Gastroesophageal sphincter (tissue), 4 donors: ENCODE results near the gene EHBP1L1. TPM values are rescaled to one million over a fixed set of nuclear protein-coding genes. Genes with fewer than 3 reads are reported as not detected.
A peak's percentile ranks its signal among the peaks of the same experiment; 100 is the strongest.

Experiments used
- ATAC-seq: fragments of 150-250 bp; one replicate; pipeline ENCODE4 v1.9.1; 2016; ENCODE audit warnings: mild to moderate bottlenecking, moderate library complexity
- H3K27ac ChIP-seq, 4 donors: fragments of 200-600 bp; sonication (generic) in 3 of 4; 1 replicate in 3 of 4; 2 replicates in 1 of 4; pipeline ENCODE4 v1.5.1; 2016 to 2019
- H3K27me3 ChIP-seq: fragments of 200-600 bp; sonication (generic); one replicate; pipeline ENCODE4 v1.5.1; 2019
- H3K36me3 ChIP-seq, 2 donors: fragments of 200-600 bp; sonication (generic); one replicate each; pipeline ENCODE4 v1.5.1; 2019; ENCODE audit warnings: control low read depth in 1 of 2
- H3K4me1 ChIP-seq, 3 donors: fragments of 200-600 bp; sonication (generic); 1 replicate in 2 of 3; 2 replicates in 1 of 3; pipeline ENCODE4 v1.5.1; 2016 to 2019; ENCODE audit warnings: control low read depth in 2 of 3
- H3K4me3 ChIP-seq, 2 donors: fragments of 200-600 bp; sonication (generic); one replicate each; pipeline ENCODE4 v1.5.1; 2019; ENCODE audit warnings: mild to moderate bottlenecking in 1 of 2, moderate library complexity in 1 of 2
- H3K9me3 ChIP-seq, 3 donors: fragments of 200-600 bp; sonication (generic); one replicate each; pipeline ENCODE4 v1.5.1; 2017 to 2019; ENCODE audit warnings: control low read depth in 2 of 3
- EP300 ChIP-seq: sonication (generic); formaldehyde crosslinking; IDR thresholded peaks from one replicate; pipeline ENCODE4 v1.6.1; 2017; ENCODE audit warnings: antibody characterized with exemption, mild to moderate bottlenecking
- POLR2A ChIP-seq, 2 donors: fragments of 450-650 bp; IDR thresholded peaks; one replicate each; pipeline ENCODE4 v1.6.1; 2017; ENCODE audit warnings: antibody characterized with exemption in 2 of 2, mild to moderate bottlenecking in 2 of 2, moderate library complexity in 1 of 2
- POLR2AphosphoS5 ChIP-seq: sonication (generic); formaldehyde crosslinking; IDR thresholded peaks from one replicate; pipeline ENCODE4 v1.6.1; 2017; ENCODE audit warnings: antibody characterized with exemption
- WGBS, 2 donors: methylation state at CpG; one replicate each; pipeline ENCODE4 v1.1.5; 2018; ENCODE audit warnings: low coverage in 1 of 2; 5-methylcytosine and 5-hydroxymethylcytosine counted together
- total RNA-seq, 4 donors: library from RNA; depleted of rRNA; stranded (reverse); fragments of >200 nt; gene quantifications; one replicate each; pipeline ENCODE4 v1.1.0, GENCODE V29; 2016
- TF ChIP-seq, protein P1 (sequence below), 4 experiments: fragments of 200-600 bp in 2 of 4; fragments of 450-650 bp in 2 of 4; sonication (generic) in 1 of 4; IDR thresholded peaks; one replicate each; pipeline ENCODE4 v1.5.1; 2017 to 2019; ENCODE audit warnings: antibody characterized with exemption in 4 of 4, mild to moderate bottlenecking in 2 of 4, moderate library complexity in 2 of 4

EHBP1L1 gene
- total RNA-seq, 4 donors from 2014 or later: 172 to 329 (median 202) TPM

DNA sequence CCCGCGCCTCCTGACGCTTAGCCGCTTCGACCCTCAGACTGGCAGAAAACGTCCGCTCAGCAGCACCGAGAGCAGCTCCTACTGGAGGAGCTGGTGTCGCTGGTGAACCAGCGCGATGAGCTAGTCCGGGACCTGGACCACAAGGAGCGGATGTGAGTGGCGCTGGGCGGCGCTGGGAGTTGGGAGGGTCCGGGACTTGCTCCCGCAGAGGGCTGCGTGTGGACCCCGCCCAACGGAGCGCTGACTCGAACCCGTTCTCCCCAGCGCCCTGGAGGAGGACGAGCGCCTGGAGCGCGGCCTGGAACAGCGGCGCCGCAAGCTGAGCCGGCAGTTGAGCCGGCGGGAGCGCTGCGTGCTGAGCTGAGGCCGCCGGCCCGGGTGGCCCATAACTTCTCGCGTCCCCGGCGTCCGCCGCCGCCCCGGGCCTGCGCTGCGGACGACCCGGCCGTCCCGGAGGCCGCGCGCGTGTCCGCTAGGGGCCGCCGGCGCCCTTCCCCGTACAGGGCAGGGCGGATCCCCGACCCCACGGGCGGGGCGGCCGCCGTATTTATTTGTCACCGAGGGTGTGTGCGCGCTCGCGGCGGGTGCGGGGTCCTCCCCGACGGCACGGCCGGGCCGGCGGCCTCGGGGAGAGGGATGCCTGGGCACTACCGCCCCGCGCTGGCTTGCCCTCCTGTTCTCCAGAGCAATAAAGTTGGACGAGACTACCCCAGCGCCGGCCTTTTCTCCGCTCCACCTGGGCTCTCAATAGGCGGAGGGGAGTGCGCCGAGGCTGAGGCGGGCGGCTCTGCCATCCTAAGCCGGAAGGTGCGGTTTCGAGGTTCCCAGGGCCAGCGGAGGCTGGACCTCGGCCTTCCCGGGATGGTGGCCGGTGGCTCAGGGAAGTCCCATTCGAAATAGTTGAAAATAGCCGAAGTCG is 16.3 kb downstream of the EHBP1L1 start:
- no peak for TF ChIP-seq EP300
- TF ChIP-seq POLR2AphosphoS5: peak; percentile 9
- TF ChIP-seq, protein P1, sequence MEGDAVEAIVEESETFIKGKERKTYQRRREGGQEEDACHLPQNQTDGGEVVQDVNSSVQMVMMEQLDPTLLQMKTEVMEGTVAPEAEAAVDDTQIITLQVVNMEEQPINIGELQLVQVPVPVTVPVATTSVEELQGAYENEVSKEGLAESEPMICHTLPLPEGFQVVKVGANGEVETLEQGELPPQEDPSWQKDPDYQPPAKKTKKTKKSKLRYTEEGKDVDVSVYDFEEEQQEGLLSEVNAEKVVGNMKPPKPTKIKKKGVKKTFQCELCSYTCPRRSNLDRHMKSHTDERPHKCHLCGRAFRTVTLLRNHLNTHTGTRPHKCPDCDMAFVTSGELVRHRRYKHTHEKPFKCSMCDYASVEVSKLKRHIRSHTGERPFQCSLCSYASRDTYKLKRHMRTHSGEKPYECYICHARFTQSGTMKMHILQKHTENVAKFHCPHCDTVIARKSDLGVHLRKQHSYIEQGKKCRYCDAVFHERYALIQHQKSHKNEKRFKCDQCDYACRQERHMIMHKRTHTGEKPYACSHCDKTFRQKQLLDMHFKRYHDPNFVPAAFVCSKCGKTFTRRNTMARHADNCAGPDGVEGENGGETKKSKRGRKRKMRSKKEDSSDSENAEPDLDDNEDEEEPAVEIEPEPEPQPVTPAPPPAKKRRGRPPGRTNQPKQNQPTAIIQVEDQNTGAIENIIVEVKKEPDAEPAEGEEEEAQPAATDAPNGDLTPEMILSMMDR (IDR thresholded peaks at IDR 0.05): no peak
- peak in 1 of 2 donors; percentile 23 for TF ChIP-seq POLR2A (IDR thresholded peaks at IDR 0.05)
- ATAC-seq: no peak
- Histone ChIP-seq H3K27me3 (no peaks in the 10 kb centered on the region), H3K9me3 (no peaks in the 10 kb centered on the region), H3K4me1 (peaks cover 0 to 88% (median 27%) of the 10 kb centered on the region in 3 donors), H3K4me3 (peak overlapping the region in 1 of 2 donors; percentile 28), H3K36me3 (peaks cover 0 to 50% of the 10 kb centered on the region in 2 donors), H3K27ac (peak overlapping the region in 3 of 4 donors; percentile 59 to 86 (median 72))
- 87% methylated on average over 3 of the region's 106 CpGs; no CpG with 5 or more reads in 1 of the 2 donors for whole genome bisulfite sequencing, 2 donors

DNA sequence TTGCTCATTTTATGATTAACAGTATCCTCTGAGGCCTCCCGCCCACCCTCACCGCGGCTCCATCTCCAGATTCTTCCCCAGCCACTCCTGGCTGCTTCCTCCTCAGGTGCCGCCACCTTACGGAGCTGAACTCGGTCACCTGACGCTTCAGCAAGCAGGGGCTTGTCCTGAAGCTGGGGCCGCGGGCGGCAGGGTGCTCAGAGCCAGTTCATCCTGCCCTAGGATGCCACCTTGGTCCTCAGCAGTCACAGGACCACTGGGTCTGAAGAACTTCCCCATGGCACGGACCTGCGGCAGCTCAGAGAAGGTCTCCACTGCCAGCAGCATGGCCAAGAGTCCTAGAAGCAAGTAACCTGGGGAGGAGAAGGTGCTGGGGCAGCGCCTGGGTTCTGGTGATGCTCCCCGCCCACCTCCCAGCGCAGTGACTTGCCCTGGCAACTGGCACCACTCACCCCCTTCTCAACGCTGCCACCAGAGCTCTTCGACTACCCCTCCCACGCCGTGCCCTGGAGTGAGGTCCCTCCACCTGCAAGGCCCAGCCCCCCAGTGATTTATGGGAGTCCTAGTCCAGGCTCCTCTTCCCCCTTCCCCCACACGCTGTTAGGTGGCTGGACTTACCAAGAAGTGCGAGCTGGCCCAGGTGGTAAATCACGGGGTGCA is 17.1 kb downstream of the EHBP1L1 start:
- Histone ChIP-seq H3K4me3 (no peak overlapping the region), H3K4me1 (peaks cover 0 to 80% (median 21%) of the 10 kb centered on the region in 3 donors), H3K27me3 (no peaks in the 10 kb centered on the region), H3K36me3 (peaks cover 0 to 57% of the 10 kb centered on the region in 2 donors), H3K27ac (peak overlapping the region in 3 of 4 donors; percentile 48 to 86 (median 72)), H3K9me3 (no peaks in the 10 kb centered on the region)
- TF ChIP-seq POLR2A (IDR thresholded peaks at IDR 0.05): no peak
- TF ChIP-seq EP300: no peak
- no peak for TF ChIP-seq POLR2AphosphoS5
- TF ChIP-seq, protein P1 (IDR thresholded peaks at IDR 0.05): no peak
- no peak for ATAC-seq
- 60% methylated on average over 2 of the region's 22 CpGs; no CpG with 5 or more reads in 1 of the 2 donors for WGBS, 2 donors

DNA sequence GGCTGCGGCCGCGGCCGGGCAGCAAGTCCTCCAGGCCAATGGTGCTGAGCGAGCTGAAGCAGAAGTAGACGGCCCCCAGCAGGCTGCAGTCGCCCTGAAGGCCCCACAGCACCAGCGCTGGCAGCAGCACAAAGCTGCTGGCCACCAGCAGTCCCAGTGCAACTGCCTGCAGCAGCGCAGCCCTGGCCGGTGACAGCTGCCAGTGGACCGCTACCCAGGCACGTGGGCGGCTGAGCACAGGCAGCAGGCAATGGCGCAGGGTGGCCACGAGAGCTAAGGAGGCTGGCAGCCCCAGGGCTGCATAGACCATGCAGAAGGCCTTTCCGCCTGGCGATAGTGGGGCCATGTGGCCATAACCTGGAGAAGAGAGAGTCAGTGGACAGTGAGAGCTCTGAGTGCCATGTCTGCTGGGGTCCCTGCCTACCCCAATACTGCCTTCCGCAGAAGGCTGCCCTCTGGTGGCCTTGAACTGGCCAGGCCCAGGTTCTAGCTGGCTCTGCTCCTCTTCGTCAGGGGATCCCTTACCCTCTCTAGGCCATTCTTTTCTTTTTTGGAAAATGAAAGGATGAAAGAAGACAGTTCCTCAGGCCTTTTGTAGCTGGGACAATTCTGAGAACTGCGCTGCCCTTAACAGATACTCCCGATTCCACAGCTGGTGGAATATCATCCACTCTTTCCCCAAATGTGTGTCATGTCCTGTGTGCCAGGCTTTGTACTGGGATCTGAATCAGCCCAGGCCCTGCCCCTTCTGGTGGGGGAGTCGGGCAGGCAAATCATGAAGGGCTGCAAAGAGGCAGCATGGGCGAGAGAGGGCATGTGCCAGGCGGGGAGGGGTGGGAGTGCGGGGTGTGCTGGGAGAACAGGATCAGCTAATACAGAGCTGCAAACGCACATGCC is 17.9 kb downstream of the EHBP1L1 start:
- 33 to 53% methylated on average over 1 to 5 of the region's 26 CpGs for WGBS, 2 donors
- peak; percentile 52 for ATAC-seq
- no peaks in the 10 kb centered on the region for H3K27me3 ChIP-seq
- no peak overlapping the region for H3K4me3 ChIP-seq
- H3K36me3 ChIP-seq: peaks cover 0 to 65% of the 10 kb centered on the region in 2 donors
- H3K4me1 ChIP-seq: peaks cover 0 to 72% (median 14%) of the 10 kb centered on the region in 3 donors
- H3K9me3 ChIP-seq: no peaks in the 10 kb centered on the region
- peak overlapping the region in 3 of 4 donors; percentile 48 to 86 (median 72) for H3K27ac ChIP-seq
- TF ChIP-seq EP300 (no peak), POLR2A (IDR thresholded peaks at IDR 0.05) (no peak), POLR2AphosphoS5 (peak; percentile 27)
- TF ChIP-seq, protein P1 (IDR thresholded peaks at IDR 0.05): peak in 3 of 4 experiments; percentile 77 to 81 (median 77)

DNA sequence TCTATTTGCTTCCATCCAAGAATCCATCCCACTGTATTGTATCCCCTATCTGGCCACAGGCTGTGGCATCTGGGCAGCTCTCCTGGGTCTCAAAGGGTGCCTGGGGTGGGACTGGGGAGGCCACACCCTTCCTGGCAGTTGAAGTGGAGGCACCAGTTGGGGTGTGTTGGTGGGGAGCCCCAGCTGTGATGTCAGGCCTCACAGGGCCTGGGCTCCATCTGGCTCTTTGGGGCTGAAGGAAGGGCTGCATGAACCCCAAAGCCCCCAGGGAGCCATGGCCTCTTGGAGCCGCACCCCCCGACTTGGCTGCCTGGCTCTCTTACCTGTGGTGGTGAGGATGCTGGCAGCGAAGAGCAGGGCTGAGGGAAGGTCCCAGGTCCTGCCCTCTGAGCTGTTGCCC is 19.3 kb downstream of the EHBP1L1 start:
- no peak for TF ChIP-seq POLR2AphosphoS5
- TF ChIP-seq EP300: no peak
- TF ChIP-seq POLR2A (IDR thresholded peaks at IDR 0.05): no peak
- TF ChIP-seq, protein P1 (IDR thresholded peaks at IDR 0.05): no peak
- H3K9me3 ChIP-seq: no peaks in the 10 kb centered on the region
- ATAC-seq: no peak
- no CpG with 5 or more reads among the region's 3 CpGs for WGBS, 2 donors
- H3K36me3 ChIP-seq: peaks cover 0 to 68% of the 10 kb centered on the region in 2 donors
- H3K27me3 ChIP-seq: no peaks in the 10 kb centered on the region
- H3K27ac ChIP-seq: peak overlapping the region in 2 of 4 donors; percentile 20 to 72
- H3K4me1 ChIP-seq: peaks cover 0 to 58% (median 13%) of the 10 kb centered on the region in 3 donors
- H3K4me3 ChIP-seq: no peak overlapping the region
